Panc1 (cell line): ENCODE results near the gene WNT1. TPM values are rescaled to one million over a fixed set of nuclear protein-coding genes. Genes with fewer than 3 reads are reported as not detected.
A peak's percentile ranks its signal among the peaks of the same experiment; 100 is the strongest.

Experiments
- ATAC-seq: fragments of 200-7000 bp; cut with Tn5 transposase; 2 replicates; pipeline ENCODE4 v1.9.1; 2020; ENCODE audit warnings: mild to moderate bottlenecking, moderate library complexity
- BruUV-seq: library from RNA; stranded (reverse); fragments of 400-500 nt; replicated peaks from 2 replicates; lab custom pipeline; 2021; lab: Mats Ljungman, UMichigan
- CTCF ChIA-PET: fragments of 300-600 bp; sonication (Branson Sonifier 250); formaldehyde crosslinking; loops from one replicate; lab custom pipeline; 2022; ENCODE audit warnings: antibody characterized with exemption; lab: Charles Lee
- POLR2A ChIA-PET: fragments of 300-600 bp; sonication (Branson Sonifier 250); formaldehyde crosslinking; loops from one replicate; lab custom pipeline; 2022; ENCODE audit warnings: antibody characterized with exemption; lab: Charles Lee
- DNase-seq: peaks from one replicate; pipeline ENCODE4 v3.0.0-alpha.2; 2010; ENCODE audit warnings: low read depth, low spot score
- H3K27ac ChIP-seq: 2 replicates; pipeline ENCODE4 v1.5.1; 2011; ENCODE audit warnings: mild to moderate bottlenecking, low read length, inconsistent platforms
- H3K27me3 ChIP-seq: fragments of 200-500 bp; sonication (Bioruptor generic); 2 replicates; pipeline ENCODE4 v1.6.0; 2014; ENCODE audit warnings: low read length, inconsistent platforms; ENCODE audit not compliant: control insufficient read depth, insufficient read depth
- H3K36me3 ChIP-seq: fragments of 200-500 bp; sonication (Bioruptor generic); 2 replicates; pipeline ENCODE4 v1.5.1; 2014; ENCODE audit warnings: inconsistent platforms, mild to moderate bottlenecking, low read length, moderate library complexity; ENCODE audit not compliant: control insufficient read depth, insufficient read depth
- H3K4me1 ChIP-seq: 2 replicates; pipeline ENCODE4 v1.5.1; 2011; ENCODE audit warnings: inconsistent platforms, mild to moderate bottlenecking, low read length, moderate library complexity; ENCODE audit not compliant: control insufficient read depth, insufficient read depth
- H3K4me3 ChIP-seq, 2 experiments: 2 replicates each; pipeline ENCODE4 v1.5.1; 2011 to 2012; ENCODE audit warnings: low read depth in 2 of 2, low read length in 2 of 2, mild to moderate bottlenecking in 2 of 2, inconsistent platforms in 1 of 2, moderate library complexity in 1 of 2
- H3K9me3 ChIP-seq: fragments of 200-500 bp; sonication (Bioruptor generic); 2 replicates; pipeline ENCODE4 v1.5.1; 2014; ENCODE audit warnings: low read depth, mild to moderate bottlenecking, inconsistent platforms, low read length, moderate library complexity; ENCODE audit not compliant: control insufficient read depth, insufficient read depth
- POLR2AphosphoS5 ChIP-seq: IDR thresholded peaks from 2 replicates; pipeline ENCODE4 v1.6.1; 2012; ENCODE audit warnings: mild to moderate bottlenecking, low read depth, low read length, moderate library complexity
- SIN3A ChIP-seq: IDR thresholded peaks from 2 replicates; pipeline ENCODE4 v1.6.1; 2012; ENCODE audit warnings: low read depth, mild to moderate bottlenecking, low read length, moderate library complexity, borderline replicate concordance; ENCODE audit not compliant: insufficient read depth
- TCF7L2 ChIP-seq: IDR thresholded peaks from 2 replicates; pipeline ENCODE4 v1.6.1; 2011; ENCODE audit warnings: mild to moderate bottlenecking, low read depth, low read length, inconsistent platforms
- in situ Hi-C: cut with HindIII; loops from 2 replicates; pipeline ENCODE4 v1.10.0; 2016; ENCODE audit warnings: low sequenced_read_pairs, low pct_unique_long_range_greater_than_20kb
- intact Hi-C: fragments of 100-400 bp; cut with micrococcal nuclease; formaldehyde crosslinking; loops from one replicate; pipeline ENCODE4 v1.10.0; 2022; ENCODE audit not compliant: unreplicated experiment
- total RNA-seq: library from RNA; stranded (reverse); gene quantifications from one replicate; pipeline ENCODE4 v1.2.1, GENCODE V29; 2021; ENCODE audit not compliant: unreplicated experiment
- TF ChIP-seq, protein P1 (sequence below): fragments of 450-650 bp; IDR thresholded peaks from 2 replicates; pipeline ENCODE4 v1.5.1; 2017; ENCODE audit warnings: mild to moderate bottlenecking
- TF ChIP-seq, protein P2 (sequence below), 2 experiments: IDR thresholded peaks; 2 replicates each; pipeline ENCODE4 v1.6.1; 2011 to 2012; ENCODE audit warnings: low read depth in 2 of 2, control low read depth in 1 of 2, low read length in 1 of 2, mild to moderate bottlenecking in 1 of 2, moderate library complexity in 1 of 2; ENCODE audit not compliant: insufficient read depth in 1 of 2

WNT1 gene
- total RNA-seq, 1 experiment from 2014 or later = not detected

GRCh38 chr12:49019120-49019430 is 41.0 kb downstream of the WNT1 start:
- H3K27ac ChIP-seq = peak overlapping the region; percentile 90
- peaks cover 13% of the 10 kb centered on the region for H3K36me3 ChIP-seq
- H3K4me1 ChIP-seq = peaks cover 15% of the 10 kb centered on the region
- POLR2A ChIA-PET = interaction anchor here (0.6 kb wide), 1 partner anchor 1999 kb away, joined by 4 read pairs; no protein-coding TSS in a partner anchor
- intact Hi-C loops (no loop called here), in situ Hi-C loops (no loop called here)
- H3K4me3 ChIP-seq = peak overlapping the region; percentile 96 to 98
- no peaks in the 10 kb centered on the region for H3K27me3 ChIP-seq
- no peaks in the 10 kb centered on the region for H3K9me3 ChIP-seq
- TF ChIP-seq TCF7L2 (no peak), POLR2AphosphoS5 (no peak), SIN3A (no peak)
- TF ChIP-seq, protein P1, sequence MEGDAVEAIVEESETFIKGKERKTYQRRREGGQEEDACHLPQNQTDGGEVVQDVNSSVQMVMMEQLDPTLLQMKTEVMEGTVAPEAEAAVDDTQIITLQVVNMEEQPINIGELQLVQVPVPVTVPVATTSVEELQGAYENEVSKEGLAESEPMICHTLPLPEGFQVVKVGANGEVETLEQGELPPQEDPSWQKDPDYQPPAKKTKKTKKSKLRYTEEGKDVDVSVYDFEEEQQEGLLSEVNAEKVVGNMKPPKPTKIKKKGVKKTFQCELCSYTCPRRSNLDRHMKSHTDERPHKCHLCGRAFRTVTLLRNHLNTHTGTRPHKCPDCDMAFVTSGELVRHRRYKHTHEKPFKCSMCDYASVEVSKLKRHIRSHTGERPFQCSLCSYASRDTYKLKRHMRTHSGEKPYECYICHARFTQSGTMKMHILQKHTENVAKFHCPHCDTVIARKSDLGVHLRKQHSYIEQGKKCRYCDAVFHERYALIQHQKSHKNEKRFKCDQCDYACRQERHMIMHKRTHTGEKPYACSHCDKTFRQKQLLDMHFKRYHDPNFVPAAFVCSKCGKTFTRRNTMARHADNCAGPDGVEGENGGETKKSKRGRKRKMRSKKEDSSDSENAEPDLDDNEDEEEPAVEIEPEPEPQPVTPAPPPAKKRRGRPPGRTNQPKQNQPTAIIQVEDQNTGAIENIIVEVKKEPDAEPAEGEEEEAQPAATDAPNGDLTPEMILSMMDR = no peak
- TF ChIP-seq, protein P2, sequence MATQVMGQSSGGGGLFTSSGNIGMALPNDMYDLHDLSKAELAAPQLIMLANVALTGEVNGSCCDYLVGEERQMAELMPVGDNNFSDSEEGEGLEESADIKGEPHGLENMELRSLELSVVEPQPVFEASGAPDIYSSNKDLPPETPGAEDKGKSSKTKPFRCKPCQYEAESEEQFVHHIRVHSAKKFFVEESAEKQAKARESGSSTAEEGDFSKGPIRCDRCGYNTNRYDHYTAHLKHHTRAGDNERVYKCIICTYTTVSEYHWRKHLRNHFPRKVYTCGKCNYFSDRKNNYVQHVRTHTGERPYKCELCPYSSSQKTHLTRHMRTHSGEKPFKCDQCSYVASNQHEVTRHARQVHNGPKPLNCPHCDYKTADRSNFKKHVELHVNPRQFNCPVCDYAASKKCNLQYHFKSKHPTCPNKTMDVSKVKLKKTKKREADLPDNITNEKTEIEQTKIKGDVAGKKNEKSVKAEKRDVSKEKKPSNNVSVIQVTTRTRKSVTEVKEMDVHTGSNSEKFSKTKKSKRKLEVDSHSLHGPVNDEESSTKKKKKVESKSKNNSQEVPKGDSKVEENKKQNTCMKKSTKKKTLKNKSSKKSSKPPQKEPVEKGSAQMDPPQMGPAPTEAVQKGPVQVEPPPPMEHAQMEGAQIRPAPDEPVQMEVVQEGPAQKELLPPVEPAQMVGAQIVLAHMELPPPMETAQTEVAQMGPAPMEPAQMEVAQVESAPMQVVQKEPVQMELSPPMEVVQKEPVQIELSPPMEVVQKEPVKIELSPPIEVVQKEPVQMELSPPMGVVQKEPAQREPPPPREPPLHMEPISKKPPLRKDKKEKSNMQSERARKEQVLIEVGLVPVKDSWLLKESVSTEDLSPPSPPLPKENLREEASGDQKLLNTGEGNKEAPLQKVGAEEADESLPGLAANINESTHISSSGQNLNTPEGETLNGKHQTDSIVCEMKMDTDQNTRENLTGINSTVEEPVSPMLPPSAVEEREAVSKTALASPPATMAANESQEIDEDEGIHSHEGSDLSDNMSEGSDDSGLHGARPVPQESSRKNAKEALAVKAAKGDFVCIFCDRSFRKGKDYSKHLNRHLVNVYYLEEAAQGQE (IDR thresholded peaks at IDR 0.05; ENCODE audit: insufficient read depth in 1 of 2, low read depth in 2 of 2, low read length in 1 of 2) = no peak
- ATAC-seq (peak; percentile 33), DNase-seq (no peak)
- BruUV-seq = no TSS peak
- CTCF ChIA-PET = interaction anchor here (1.0 kb wide), 1 partner anchor 22 kb away, joined by 8 read pairs; no protein-coding TSS in a partner anchor

DNA sequence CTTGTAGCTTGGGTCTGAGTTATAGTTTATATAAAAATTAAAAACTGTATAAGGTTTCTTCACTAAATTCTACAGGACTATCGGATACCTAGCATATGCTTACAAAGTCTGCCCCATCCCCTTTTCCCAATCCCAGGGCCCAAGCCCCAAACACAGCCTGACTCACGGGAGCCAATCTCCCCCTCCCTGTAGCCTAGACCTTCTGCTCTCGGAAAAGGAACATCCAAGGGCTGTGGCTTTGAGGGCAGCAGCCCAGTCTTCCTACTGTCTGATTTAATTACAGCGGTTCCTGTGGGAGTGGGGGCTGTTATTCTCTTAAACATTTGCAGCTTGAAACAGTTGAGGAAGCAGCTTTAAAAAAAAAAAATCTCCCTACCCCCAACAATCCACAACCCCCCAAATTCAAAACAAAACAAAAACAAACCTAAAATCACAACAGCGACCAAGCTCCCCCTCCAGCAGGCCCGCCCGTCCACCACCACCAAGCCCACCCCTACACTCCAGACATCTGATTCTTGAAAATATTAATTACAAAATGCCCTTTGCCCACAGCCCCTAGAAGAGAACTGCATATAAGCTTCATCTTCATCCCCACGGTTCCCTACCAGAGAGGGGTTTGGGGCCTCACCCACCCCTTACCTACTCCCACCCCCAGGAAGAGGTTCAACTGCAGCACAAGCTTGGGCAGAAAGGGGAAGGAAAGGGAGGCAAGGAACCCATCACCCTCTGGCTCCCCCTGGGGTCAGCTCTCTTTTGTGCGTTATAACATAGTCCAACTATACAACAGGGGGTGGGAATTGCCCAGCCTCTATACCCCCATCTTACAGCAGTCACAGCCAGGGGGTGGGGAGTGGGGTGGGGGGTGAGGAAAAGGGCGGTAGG is 41.6 kb downstream of the WNT1 start:
- ATAC-seq = peak; percentile 39; the same call in 1 of the 2 replicates
- Histone ChIP-seq H3K27me3 (no peaks in the 10 kb centered on the region), H3K36me3 (peaks cover 20% of the 10 kb centered on the region), H3K4me3 (no peak overlapping the region), H3K27ac (peak overlapping the region; percentile 90), H3K9me3 (no peaks in the 10 kb centered on the region), H3K4me1 (peaks cover 15% of the 10 kb centered on the region)
- no peak for DNase-seq
- ChIA-PET POLR2A (interaction anchor here (0.6 to 0.7 kb wide), 4 partner anchors 11 to 2000 kb away, joined by 3 to 14 read pairs (median 6); no protein-coding TSS in a partner anchor), CTCF (interaction anchor here (0.6 to 1.0 kb wide), 5 partner anchors 18 to 164 kb away, joined by 3 to 12 read pairs (median 8); no protein-coding TSS in a partner anchor)
- in situ Hi-C loops = no loop called here
- BruUV-seq = no TSS peak
- no peak for TF ChIP-seq SIN3A
- TF ChIP-seq, protein P1 = no peak; the same call in 1 of the 2 replicates
- intact Hi-C loops = no loop called here
